HepG2 (cell line): ENCODE results near the gene ACAP3. TPM values are rescaled to one million over a fixed set of nuclear protein-coding genes. Genes with fewer than 3 reads are reported as not detected.

Experiments used
- ATAC-seq: fragments of 200-7000 bp; cut with Tn5 transposase; 3 replicates; pipeline ENCODE4 v1.9.1; 2020; ENCODE audit warnings: mild to moderate bottlenecking, moderate library complexity
- BruUV-seq: library from RNA; stranded (reverse); fragments of 400-500 nt; replicated peaks from 2 replicates; lab custom pipeline; 2021; lab: Mats Ljungman, UMichigan
- CTCF ChIA-PET: fragments of 300-600 bp; formaldehyde crosslinking; extraction: SDS; loops from one replicate; lab custom pipeline; 2021; ENCODE audit warnings: low total read pairs, inconsistent platforms, low intra/inter-chr PET ratio; lab: Yijun Ruan, JAX
- POLR2A ChIA-PET: fragments of 350-600 bp; sonication (Branson Sonifier 250); formaldehyde crosslinking; loops from one replicate; lab custom pipeline; 2020; ENCODE audit warnings: antibody characterized with exemption, inconsistent platforms; lab: Yijun Ruan, JAX
- DNase-seq: peaks from one replicate; pipeline ENCODE4 v3.0.0-alpha.2; 2015; ENCODE audit warnings: low spot score
- FAIRE-seq: peaks from 3 replicates; lab custom pipeline; 2011; peaks lifted over from hg19 to GRCh38; lab: Jason Lieb, UNC
- H2AFZ ChIP-seq: one replicate; pipeline ENCODE4 v1.6.1; 2011; ENCODE audit warnings: low read length, inconsistent platforms
- H3K27ac ChIP-seq: fragments of 300-600 bp; 3 replicates; pipeline ENCODE4 v1.8.0; 2011; ENCODE audit warnings: mixed run types, mild to moderate bottlenecking, mixed read lengths, low read length, inconsistent platforms; ENCODE audit not compliant: insufficient read depth; ENCODE audit errors: extremely low read length
- H3K27me3 ChIP-seq, 2 experiments: fragments of 200-600 bp in 1 of 2; 2 replicates in 1 of 2; 3 replicates in 1 of 2; pipeline versions ENCODE4 v1.6.0 to v1.8.0; 2011; ENCODE audit warnings: low read length in 2 of 2, mild to moderate bottlenecking in 2 of 2, moderate library complexity in 2 of 2, inconsistent platforms in 1 of 2; ENCODE audit not compliant: insufficient read depth in 2 of 2, control insufficient read depth in 1 of 2
- H3K36me3 ChIP-seq, 2 experiments: fragments of 200-600 bp in 1 of 2; replicated peaks in 1 of 2; 2 replicates in 1 of 2; 3 replicates in 1 of 2; pipeline versions ENCODE4 v1.5.1 to v1.8.0; 2011; ENCODE audit warnings: low read length in 2 of 2, inconsistent platforms in 1 of 2; ENCODE audit not compliant: insufficient read depth in 2 of 2, control insufficient read depth in 1 of 2
- H3K4me1 ChIP-seq: 2 replicates; pipeline ENCODE4 v1.5.1; 2012; ENCODE audit warnings: low read length, inconsistent platforms; ENCODE audit not compliant: insufficient read depth
- H3K4me2 ChIP-seq: 2 replicates; pipeline ENCODE4 v1.6.0; 2011; ENCODE audit warnings: low read depth, low read length, inconsistent platforms
- H3K4me3 ChIP-seq, 3 experiments: fragments of 200-600 bp in 1 of 3; sonication (generic), shearing (Covaris generic) in 1 of 3; replicated peaks in 1 of 3; 2 replicates each; pipeline ENCODE4 v1.5.1; 2011 to 2016; ENCODE audit warnings: low read length in 3 of 3, inconsistent platforms in 2 of 3, low read depth in 2 of 3, mild to moderate bottlenecking in 2 of 3, control low read depth in 1 of 3, mixed read lengths in 1 of 3; ENCODE audit not compliant: insufficient read depth in 1 of 3
- H3K79me2 ChIP-seq: one replicate; pipeline ENCODE4 v1.6.1; 2011; ENCODE audit warnings: low read length, inconsistent platforms; ENCODE audit not compliant: insufficient read depth
- H3K9ac ChIP-seq: 2 replicates; pipeline ENCODE4 v1.6.0; 2011; ENCODE audit warnings: mild to moderate bottlenecking, low read depth, low read length, inconsistent platforms; ENCODE audit not compliant: insufficient read depth
- H3K9me3 ChIP-seq: 2 replicates; pipeline ENCODE4 v1.5.1; 2012; ENCODE audit warnings: mild to moderate bottlenecking, low read length
- H4K20me1 ChIP-seq: 2 replicates; pipeline ENCODE4 v1.6.0; 2011; ENCODE audit warnings: inconsistent platforms, mild to moderate bottlenecking, low read length, moderate library complexity; ENCODE audit not compliant: insufficient read depth
- GABPA ChIP-seq, 2 experiments: IDR thresholded peaks; 2 replicates each; pipeline ENCODE4 v1.6.1; 2011 to 2016; ENCODE audit warnings: low read depth in 2 of 2, low read length in 1 of 2, missing biosample characterization in 1 of 2, missing genetic modification characterization in 1 of 2
- GZF1 ChIP-seq: sonication (generic); formaldehyde crosslinking; IDR thresholded peaks from 2 replicates; pipeline ENCODE4 v1.5.1; 2020; ENCODE audit warnings: mild to moderate bottlenecking, missing genetic modification reagents
- HNRNPH1 ChIP-seq: fragments of 200-400 bp; formaldehyde crosslinking; optimal IDR thresholded peaks from 2 replicates; pipeline ENCODE3; 2017; ENCODE audit warnings: mild to moderate bottlenecking, low read depth, low read length
- JUN ChIP-seq: sonication (generic); formaldehyde crosslinking; IDR thresholded peaks from 2 replicates; pipeline ENCODE4 v1.4.0; 2020; ENCODE audit warnings: mild to moderate bottlenecking, missing genetic modification reagents
- KDM4B ChIP-seq: sonication (generic); formaldehyde crosslinking; IDR thresholded peaks from 2 replicates; pipeline ENCODE4 v1.4.0; 2020; ENCODE audit warnings: missing genetic modification reagents
- MED13 ChIP-seq: sonication (generic); formaldehyde crosslinking; IDR thresholded peaks from 2 replicates; pipeline ENCODE4 v1.5.0; 2020; ENCODE audit warnings: missing genetic modification reagents
- NCOA2 ChIP-seq: sonication (generic); formaldehyde crosslinking; IDR thresholded peaks from 2 replicates; pipeline ENCODE4 v1.8.0; 2022; ENCODE audit warnings: inconsistent platforms
- SMAD9 ChIP-seq: sonication (generic); formaldehyde crosslinking; IDR thresholded peaks from 2 replicates; pipeline ENCODE4 v1.5.1; 2020; ENCODE audit warnings: mild to moderate bottlenecking, missing genetic modification reagents
- SMARCE1 ChIP-seq: fragments of 450-650 bp; IDR thresholded peaks from 2 replicates; pipeline ENCODE4 v1.6.1; 2017; ENCODE audit warnings: borderline replicate concordance
- TEAD2 ChIP-seq: sonication (generic); formaldehyde crosslinking; IDR thresholded peaks from 2 replicates; pipeline ENCODE4 v1.9.0; 2021; ENCODE audit warnings: missing genetic modification reagents
- TGIF2 ChIP-seq: IDR thresholded peaks from 2 replicates; pipeline ENCODE4 v1.6.1; 2016; ENCODE audit warnings: control low read depth, missing compliant biosample characterization
- ZKSCAN8 ChIP-seq: IDR thresholded peaks from 2 replicates; pipeline ENCODE4 v1.6.1; 2016; ENCODE audit warnings: borderline replicate concordance, missing genetic modification reagents, missing compliant biosample characterization
- ZNF510 ChIP-seq: sonication (generic); formaldehyde crosslinking; IDR thresholded peaks from 2 replicates; pipeline ENCODE4 v1.4.0; 2020; ENCODE audit warnings: low read depth, mild to moderate bottlenecking, missing genetic modification reagents
- ZNF816 ChIP-seq: sonication (generic); formaldehyde crosslinking; IDR thresholded peaks from 2 replicates; pipeline ENCODE4 v1.8.0; 2022; ENCODE audit warnings: missing genetic modification reagents, mild to moderate bottlenecking, borderline replicate concordance
- WGBS: methylation state at CpG from one replicate; pipeline ENCODE4 v1.1.6; 2017; ENCODE audit warnings: low lambda C conversion rate; 5-methylcytosine and 5-hydroxymethylcytosine counted together
- in situ Hi-C: cut with HindIII; loops from 2 replicates; pipeline ENCODE4 v1.10.0; 2017; ENCODE audit warnings: low pct_unique_long_range_greater_than_20kb; ENCODE audit not compliant: extremely low pct_ligation_motif_present
- intact Hi-C: fragments of 100-400 bp; cut with micrococcal nuclease; formaldehyde crosslinking; loops from one replicate; pipeline ENCODE4 v1.10.0; 2022; ENCODE audit not compliant: unreplicated experiment
- polyA plus RNA-seq, 8 experiments: library from polyadenylated mRNA; depleted of rRNA in 3 of 8; stranded (reverse) in 7 of 8; unstranded in 1 of 8; fragments of >200 nt; fragmentation: Illumina TruSeq in 4 of 8; extraction: Trizol in 4 of 8; gene quantifications; 2 replicates each; pipeline versions ENCODE4 v1.2.1 to v1.2.3, GENCODE V29; 2011 to 2016; ENCODE audit warnings: low read depth in 4 of 8, missing spikeins in 1 of 8, mixed read lengths in 1 of 8; ENCODE audit not compliant: insufficient read depth in 1 of 8
- total RNA-seq, 5 experiments: library from RNA; depleted of rRNA; stranded (reverse); fragments of >200 nt; fragmentation: Illumina TruSeq; extraction: Trizol; gene quantifications; 2 replicates each; pipeline ENCODE4 v1.2.3, GENCODE V29; 2016; ENCODE audit warnings: low read depth in 1 of 5

Gene ACAP3
- total and polyA plus RNA-seq, 2 of the 13 experiments (the other 11 are each of a cell fraction or from before 2014, with no cell fraction given): 29.4 to 50.8 TPM

DNA sequence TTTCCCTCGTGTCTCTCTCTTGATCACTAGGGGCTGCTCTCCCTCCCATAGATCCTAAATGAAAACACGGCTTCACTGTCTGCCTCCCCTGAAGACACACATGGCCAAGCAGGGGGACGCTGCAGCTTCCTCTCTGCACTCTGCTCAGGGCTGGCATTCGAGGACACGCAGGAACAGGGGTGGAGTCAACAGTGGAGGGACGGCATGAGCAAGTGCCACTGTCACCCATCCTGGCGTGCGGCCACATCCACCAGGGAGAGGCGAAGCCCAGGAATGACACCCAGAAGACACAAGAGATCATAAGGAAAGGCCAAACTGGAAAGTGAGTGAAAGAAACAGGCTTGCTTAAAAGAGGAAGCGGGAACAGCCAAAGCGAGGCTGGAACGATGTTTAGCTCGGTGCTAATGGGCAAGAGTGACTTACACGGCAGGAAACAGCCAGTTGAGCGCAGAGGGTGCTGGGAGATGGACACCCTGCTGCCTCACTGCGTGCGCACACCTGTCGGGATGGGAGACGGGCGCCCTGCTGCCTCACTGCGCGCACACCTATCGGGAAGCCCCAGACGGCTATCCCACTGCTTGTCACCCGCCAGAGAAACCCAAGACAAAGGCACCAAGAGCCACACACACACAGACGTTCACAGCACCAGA, 47.7 kb downstream of the ACAP3 start:
- H3K9ac ChIP-seq: no peak overlapping the region
- no peaks in the 10 kb centered on the region for H3K4me1 ChIP-seq
- no peaks in the 10 kb centered on the region for H3K9me3 ChIP-seq
- no peak overlapping the region for H3K27ac ChIP-seq
- ChIA-PET CTCF (no interaction called here), POLR2A (interaction anchor here (0.6 to 1.1 kb wide), 2 partner anchors 13 to 41 kb away, joined by 3 to 4 read pairs; partner anchors contain the start of gene UBE2J2)
- FAIRE-seq: no peak
- BruUV-seq: no TSS peak
- WGBS: 98% methylated on average over 24 of the region's 26 CpGs
- intact Hi-C loops (no loop called here), in situ Hi-C loops (no loop called here)
- no peak for DNase-seq
- no peaks in the 10 kb centered on the region for H3K27me3 ChIP-seq
- H3K36me3 ChIP-seq: peaks cover 17 to 62% of the 10 kb centered on the region in 2 experiments; a peak in 4 of 5 replicates
- no peak overlapping the region for H3K4me3 ChIP-seq
- H3K79me2 ChIP-seq: no peaks in the 10 kb centered on the region
- no peak overlapping the region for H3K4me2 ChIP-seq
- H2AFZ ChIP-seq: no peak overlapping the region
- TF ChIP-seq TEAD2 (no peak), ZNF510 (no peak), ZKSCAN8 (CRISPR knock-in tag) (no peak), NCOA2 (CRISPR knock-in tag) (no peak), KDM4B (CRISPR knock-in tag) (no peak), ZNF816 (CRISPR knock-in tag) (no peak), MED13 (CRISPR knock-in tag) (no peak), SMAD9 (CRISPR knock-in tag) (no peak), SMARCE1 (no peak), HNRNPH1 (no peak), GZF1 (CRISPR knock-in tag) (no peak), JUN (CRISPR knock-in tag) (no peak), TGIF2 (no peak), GABPA (IDR thresholded peaks at IDR 0.05; ENCODE audit: low read depth, low read length) (no peak), GABPA (CRISPR knock-in tag; IDR thresholded peaks at IDR 0.05; ENCODE audit: low read depth) (no peak)
- H4K20me1 ChIP-seq: no peaks in the 10 kb centered on the region
- no peak for ATAC-seq
